Stimulated activated CD8-positive, alpha-beta memory T cell treated with anti-CD3 and anti-CD28 coated beads, Interleukin-4, amount 100 ng/mL, for 48 hours (primary cell): ENCODE results near the gene RRM2.

Source experiments
- DNase-seq: peaks from one replicate; pipeline ENCODE4 v3.0.0-alpha.2; 2020

The RRM2 gene

GRCh38 chr2:10159581-10160131, 37.1 kb downstream of the RRM2 start:
- DNase-seq, result no peak

GRCh38 chr2:10160203-10160955, 37.8 kb downstream of the RRM2 start:
- DNase-seq, result no peak

GRCh38 chr2:10161206-10161931, 38.8 kb downstream of the RRM2 start:
- DNase-seq, result no peak

GRCh38 chr2:10161961-10162441, 39.5 kb downstream of the RRM2 start:
- DNase-seq, result no peak

GRCh38 chr2:10162586-10163497, 40.3 kb downstream of the RRM2 start:
- no peak for DNase-seq

- DNase-seq, result no peak
Measured at GRCh38 chr2:10163498-10164486, 41.3 kb downstream of the RRM2 start.

- no peak for DNase-seq
Measured at GRCh38 chr2:10164601-10165000, 42.1 kb downstream of the RRM2 start.

DNA sequence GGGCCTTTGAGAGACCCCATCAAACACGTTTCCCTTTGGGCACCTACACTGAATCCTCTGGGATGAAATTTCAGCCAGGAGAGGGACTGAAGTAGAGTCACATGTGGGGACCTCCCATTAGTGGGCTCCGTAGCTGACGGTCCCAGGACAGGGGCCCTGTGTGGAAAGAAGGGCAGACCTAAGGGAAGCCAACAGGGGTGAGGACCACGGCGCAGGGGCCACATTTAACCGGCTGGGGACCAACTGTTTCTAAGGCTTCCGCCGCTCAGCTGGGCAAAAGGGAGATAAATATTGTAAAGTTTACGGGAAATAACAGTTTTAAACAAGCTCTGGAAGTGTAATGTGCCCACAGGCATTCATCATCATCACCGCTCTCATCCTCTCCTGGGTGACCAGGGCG, 42.7 kb downstream of the RRM2 start:
- DNase-seq, result no peak

- no peak for DNase-seq
Measured at GRCh38 chr2:10165861-10166675, 43.5 kb downstream of the RRM2 start.

DNA sequence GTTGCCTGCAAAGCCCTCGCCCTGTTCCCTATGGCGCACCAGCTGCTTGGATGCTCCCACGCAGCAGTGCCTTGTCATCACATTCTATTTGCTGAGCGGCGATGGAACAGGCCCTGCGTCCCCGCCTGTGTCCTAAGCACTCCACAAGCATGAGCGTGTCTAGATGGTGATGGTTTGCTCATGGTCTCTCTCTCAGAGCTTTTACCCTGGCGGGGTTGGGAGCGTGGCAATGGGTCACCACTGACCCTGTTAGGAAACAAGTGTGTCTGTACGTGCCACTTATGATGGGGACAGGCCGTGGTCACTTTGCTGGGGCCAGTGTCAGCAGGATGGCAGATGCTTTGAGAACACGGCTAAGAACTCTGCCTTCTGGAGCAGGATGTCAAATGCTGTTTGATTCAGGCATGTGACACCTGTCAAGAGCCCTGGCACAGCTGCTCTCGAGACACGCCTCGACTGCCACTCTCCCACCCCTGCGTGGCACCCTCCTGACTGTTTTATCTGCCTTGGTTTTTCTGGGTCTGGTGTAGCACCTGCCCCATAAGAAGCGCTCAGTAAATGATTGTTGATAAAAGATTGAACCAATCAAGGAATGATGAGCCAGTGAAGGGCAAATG, 44.2 kb downstream of the RRM2 start:
- no peak for DNase-seq

DNA sequence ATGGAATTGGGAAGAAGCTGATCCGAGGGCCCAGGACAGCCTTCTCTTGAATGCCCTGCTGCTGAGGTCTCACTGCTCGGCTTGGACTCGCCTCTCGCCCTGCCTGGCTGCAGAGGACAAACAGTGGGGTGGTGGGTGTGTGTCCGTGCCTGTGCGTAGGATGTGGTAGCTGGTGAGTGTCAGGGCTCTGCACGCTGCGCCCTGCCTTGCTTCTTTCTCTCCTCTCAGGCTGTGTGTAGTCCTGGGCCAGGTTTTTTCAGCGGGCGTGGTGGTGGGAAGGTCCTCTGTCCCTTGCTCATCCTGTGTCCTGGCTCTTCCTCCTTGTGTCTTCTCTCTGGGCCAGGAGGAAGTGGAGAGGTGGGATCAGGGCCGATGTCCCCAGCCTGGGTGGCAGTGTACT, 44.8 kb downstream of the RRM2 start:
- DNase-seq, result no peak

DNA sequence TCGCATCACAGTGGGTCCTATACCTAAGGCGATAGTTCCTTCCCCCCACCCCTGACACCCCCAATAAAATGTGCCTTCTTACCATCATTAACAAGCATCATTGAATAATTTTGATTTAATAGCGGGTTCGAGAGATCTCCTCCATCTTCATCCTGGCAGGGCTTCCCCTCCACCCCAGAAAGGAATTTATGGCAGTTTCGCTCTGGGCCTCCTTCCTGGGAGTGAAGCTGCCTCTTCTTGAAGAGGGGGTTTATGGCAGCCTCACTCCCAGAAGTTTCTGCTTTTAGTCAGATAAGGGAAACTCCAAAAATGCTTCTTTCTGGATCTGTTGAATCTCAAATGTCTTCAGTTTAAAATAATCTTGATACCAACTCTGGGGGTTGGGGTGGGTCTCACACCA, 45.7 kb downstream of the RRM2 start:
- DNase-seq, result no peak

GRCh38 chr2:10169053-10169578, 46.6 kb downstream of the RRM2 start:
- no peak for DNase-seq

DNA sequence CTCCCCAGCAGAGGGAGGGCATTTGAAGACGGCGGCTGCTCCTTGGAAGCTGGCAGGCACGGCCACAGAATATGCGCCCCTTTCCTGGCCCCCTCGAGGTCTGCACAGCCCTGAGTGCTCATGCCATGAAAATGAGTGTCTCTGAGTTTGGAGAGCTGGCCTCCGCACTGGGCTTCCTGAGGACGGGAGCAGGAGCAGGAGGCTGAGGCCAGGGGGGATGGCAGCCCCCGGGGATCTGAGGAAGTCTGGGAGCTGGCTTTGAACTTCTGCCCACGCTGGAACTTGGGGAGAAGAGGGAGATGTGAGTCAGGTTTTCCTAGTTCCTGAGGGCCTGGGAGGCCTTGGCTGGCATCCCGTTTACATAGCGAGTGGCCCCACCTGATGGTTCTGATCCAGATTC, 47.0 kb downstream of the RRM2 start:
- no peak for DNase-seq

DNA sequence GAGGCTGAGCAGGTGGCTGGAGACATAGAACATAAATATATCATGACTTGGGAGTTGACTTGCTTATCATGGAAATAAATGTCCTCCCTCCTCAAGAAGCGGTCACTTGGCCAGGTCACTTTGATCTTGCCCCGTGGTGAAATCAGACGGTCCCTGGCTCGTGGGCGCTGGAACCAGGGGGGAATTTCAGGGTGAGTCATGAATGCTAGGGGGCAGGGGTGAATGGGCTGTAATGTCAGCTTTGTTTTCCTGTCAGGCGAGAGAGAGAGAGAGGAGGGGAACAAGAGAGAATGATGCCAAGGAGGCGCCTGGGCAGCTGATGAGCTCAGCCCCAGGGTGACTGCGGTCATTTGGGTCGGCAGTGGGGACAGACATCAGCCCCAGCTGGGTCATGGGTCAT, 47.7 kb downstream of the RRM2 start:
- no peak for DNase-seq

DNA sequence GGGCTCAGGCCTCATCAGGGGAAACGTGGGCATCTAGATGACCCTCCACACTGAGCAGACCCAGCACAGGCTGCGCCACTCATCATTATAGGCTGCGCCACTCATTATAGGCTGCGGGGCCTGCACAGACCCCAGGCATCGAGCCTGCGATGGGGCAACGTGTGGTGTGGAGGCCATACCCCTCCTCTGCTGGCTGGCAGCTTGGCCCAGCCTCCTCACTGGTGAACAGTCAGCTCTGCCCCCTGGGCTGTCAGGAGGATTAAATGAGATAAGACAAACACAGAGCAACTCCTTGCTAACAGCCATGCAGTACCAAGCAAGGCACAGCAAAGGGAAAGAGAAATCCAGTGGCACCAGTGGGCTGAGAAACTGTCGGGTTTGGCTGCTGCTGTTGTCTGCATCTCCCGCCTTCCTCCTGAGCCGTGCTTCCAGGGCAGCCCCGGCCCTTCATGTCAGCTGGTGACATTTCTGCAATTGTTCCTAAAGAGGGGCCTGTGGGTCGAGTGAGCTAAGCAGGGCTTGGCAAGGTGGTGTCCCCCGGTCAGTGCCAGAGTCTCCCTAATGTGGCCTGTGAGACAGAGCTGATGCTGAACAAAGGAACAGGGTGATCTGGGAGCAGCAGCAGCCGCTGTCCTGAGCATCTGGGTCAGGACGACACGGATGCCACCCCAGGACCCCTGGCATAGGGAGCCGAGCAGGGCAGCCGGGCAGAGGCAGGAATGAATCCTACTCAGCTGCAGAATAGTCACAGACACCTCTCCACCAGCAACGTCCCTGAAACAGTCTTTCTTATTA, 48.7 kb downstream of the RRM2 start:
- no peak for DNase-seq

DNA sequence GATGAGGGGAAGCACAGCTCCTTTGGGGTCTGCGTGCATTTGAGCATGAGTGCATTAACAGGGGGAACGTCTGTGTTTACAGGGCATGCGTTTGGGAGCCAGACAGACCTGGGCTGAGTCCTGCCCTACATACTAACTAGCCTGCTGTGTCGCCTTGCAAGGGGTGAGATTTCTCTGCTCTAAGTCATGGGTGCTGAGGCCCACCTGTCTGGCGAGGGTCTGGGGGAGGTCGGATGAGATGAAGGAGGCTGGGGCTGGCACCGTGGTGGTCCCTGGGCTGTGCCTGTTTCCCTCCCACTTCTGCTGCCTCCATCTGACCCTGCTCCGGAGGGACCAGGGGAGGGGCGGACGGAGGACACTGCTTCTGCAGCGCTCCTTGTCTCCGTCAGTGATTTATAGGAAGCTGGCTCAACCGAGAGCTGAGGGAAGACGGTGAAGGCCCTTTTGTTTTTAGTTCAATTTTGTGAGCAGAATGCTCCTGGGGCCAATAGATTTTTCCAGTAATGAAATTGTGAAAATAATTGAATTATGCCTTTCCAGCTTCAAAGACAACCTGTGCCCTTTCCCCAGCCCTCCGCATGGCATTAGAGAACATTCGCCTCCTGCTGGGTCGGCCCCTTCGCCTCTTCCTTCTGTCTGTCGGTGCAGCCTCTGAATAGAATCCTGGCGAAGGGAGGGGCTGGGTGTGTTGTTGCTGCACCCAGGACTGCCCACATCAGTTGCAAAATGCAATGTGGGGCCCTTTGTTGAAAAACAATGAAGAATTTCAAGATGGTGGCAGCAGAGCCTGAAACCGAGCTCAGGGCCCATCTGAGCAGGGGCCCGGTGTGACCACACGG, 49.7 kb downstream of the RRM2 start:
- DNase-seq, result no peak
